Left kidney (tissue), 2 donors: ENCODE data around the gene ABI3BP. TPM values are rescaled to one million over a fixed set of nuclear protein-coding genes. Genes with fewer than 3 reads are reported as not detected.

Experiments used
- DNase-seq: peaks from one replicate; pipeline ENCODE4 v3.0.0-alpha.2; 2013
- polyA plus RNA-seq: library from polyadenylated mRNA; unstranded; fragments of 120-200 nt; gene quantifications from one replicate; pipeline ENCODE4 v1.2.1, GENCODE V29; 2013; ENCODE audit not compliant: insufficient read length

The ABI3BP gene
- polyA plus RNA-seq, 1 donor = 26.8 TPM

DNA sequence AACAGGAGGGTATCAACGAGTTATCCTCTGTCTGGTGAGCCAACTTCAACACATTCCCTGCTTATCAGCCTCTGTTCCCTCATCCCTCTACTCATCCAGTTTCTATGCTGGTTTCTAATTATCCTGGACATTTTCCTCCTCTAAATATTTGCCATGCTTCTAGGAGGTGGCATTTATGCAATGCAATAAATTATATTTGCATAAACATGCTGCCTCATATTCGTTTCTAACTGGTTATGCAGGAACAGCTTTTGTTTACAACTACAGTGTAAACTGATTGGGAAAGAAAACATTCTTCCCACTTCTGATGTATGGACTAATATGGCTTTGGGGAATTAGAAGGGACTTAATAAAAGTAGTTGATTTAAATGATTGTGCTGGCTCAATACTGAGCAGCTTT lies 161.6 kb downstream of the ABI3BP start:
- DNase-seq = no peak

DNA sequence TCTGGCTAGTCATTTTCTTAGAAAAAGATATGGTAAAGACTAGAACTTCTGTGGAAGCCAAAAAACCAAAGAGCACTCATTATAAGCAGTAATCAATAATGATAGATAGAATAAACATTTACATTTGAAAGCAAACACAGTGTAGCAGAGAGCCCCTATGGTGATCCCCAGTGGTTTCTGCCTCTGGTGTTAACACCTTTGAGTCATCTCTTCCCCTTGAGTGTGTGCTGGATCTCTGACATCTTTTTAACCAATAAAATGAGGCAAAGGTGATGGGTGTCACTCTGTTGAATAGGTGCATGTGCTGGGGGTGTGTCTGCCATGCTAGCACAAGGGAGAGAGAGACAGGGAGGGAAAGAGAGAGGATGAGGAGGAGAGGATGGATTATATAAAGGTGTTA lies 162.3 kb downstream of the ABI3BP start:
- DNase-seq = no peak

- DNase-seq = no peak
Observed at GRCh38 chr3:100825574-100825973, 167.6 kb downstream of the ABI3BP start.

DNA sequence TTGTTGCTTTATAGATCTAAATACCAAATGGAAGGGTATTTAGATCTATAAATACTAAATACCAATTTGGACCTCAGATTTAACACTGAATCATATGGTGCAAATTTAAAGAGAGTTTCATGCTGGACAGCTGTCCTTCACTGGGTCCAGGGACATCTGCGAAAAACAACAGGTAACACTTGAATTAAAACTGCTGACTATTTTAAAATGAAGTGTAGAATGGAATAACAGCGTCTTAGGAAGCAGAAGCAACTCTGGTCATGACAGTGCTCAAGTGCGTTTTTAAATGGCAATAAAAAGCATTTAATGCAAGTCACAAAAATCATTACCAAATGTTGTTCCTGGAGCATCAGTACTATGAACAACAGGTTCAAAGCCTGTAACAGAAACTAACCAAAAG lies 177.6 kb downstream of the ABI3BP start:
- no peak for DNase-seq

DNA sequence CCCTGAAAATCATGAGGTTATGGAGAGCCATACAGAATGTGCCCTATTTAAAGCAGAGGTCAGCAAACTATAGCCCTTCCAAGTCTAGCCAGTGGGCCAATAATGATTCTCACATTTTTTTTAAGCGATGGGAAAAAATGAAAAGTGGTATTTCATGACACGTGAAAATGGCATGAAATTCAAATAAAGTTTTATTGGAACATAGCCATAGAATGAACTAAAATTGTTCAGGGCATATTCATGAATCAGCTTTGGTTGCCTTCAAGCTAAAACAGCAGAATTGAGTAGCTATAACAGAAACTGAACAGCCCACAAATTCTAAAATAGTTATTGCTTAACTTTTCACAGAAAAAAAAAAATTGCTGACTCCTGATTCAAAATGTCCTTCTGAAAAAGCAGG lies 179.4 kb downstream of the ABI3BP start:
- no peak for DNase-seq

- DNase-seq = no peak
Observed at GRCh38 chr3:100811779-100812507, 181.3 kb downstream of the ABI3BP start.

GRCh38 chr3:100810671-100811070 lies 182.6 kb downstream of the ABI3BP start:
- DNase-seq = no peak

- DNase-seq = no peak
Observed at GRCh38 chr3:100804631-100805030, 188.6 kb downstream of the ABI3BP start.

DNA sequence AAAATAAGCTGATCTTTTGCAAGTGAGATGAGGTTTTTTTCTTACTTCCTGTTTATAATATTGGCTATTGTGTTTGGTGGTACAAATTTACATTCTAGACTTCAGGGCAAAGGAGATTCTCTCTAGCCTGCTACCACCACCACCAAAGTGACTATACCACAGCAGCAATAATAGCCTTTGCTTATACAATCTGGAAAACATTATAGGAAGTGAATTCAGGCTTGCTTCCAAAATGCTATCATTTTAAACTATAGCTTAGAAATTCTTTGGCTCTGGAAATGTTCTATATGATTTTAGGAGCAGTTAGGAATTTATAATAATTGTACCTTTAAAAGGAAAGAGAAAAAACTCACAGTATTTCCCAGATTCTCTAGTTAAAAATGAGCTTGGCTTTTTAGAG lies 189.5 kb downstream of the ABI3BP start:
- DNase-seq = no peak

GRCh38 chr3:100802126-100802525 lies 191.1 kb downstream of the ABI3BP start:
- DNase-seq = no peak

GRCh38 chr3:100798012-100798411 lies 195.2 kb downstream of the ABI3BP start:
- DNase-seq = no peak

DNA sequence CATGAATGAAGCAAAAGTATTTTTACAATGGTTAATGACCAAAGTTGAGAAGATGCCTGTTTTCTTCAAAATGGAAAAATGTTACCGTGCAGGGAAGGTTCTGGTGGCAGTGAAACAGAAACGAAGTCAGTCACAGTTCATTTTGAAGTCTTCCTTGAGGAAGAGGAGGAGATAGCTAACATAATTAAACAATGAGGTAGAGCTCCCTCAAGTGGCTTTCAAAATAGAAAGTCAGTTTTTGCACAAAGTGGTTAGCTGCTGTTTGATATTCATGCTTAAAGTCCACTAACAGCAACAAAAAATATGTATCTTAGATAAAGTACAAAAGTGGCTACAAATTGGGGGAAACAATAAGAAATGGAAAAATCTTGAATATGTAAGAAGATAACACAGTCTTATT lies 196.7 kb downstream of the ABI3BP start:
- peak; percentile 3 for DNase-seq

DNA sequence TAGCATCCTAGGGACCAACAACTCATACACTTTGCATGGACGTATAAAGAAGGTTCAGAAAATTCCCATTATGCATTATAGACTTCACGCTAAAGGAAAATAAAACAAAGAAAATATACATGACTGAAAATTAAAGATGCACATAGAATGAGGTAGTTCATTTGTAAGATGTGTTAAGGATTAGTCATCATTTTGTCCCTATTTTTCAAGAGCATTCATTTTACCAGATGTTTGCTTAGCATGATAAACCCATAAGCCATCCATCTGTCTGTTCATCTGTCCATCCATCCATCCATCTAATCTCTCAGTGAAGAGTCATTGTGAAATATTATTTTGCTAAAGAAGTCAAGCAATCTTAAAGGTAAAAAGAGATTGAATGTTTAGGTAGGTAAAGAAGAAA lies 203.6 kb downstream of the ABI3BP start:
- no peak for DNase-seq

DNA sequence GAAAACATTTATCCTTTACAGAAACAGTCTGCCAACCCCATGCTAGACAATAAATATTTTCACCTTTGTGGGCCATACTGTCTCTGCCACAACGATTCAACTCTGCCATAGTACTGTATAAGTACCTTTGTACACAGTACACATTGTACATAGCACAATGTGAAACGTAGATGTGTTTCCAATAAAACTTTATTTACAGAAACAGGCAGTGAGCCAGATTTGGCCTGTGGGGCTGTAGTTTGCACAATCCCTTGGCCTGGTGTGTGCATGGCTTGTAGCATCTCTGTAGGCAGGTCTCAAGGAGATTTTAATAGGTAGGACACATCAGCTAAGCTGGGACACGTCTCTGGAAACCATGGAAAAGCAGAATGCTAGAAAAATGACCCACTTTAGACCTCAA lies 209.6 kb downstream of the ABI3BP start:
- no peak for DNase-seq

- peak; percentile 32 for DNase-seq
Observed at GRCh38 chr3:100782906-100783305, 210.3 kb downstream of the ABI3BP start.

GRCh38 chr3:100782348-100782747 lies 210.9 kb downstream of the ABI3BP start:
- DNase-seq = no peak

DNA sequence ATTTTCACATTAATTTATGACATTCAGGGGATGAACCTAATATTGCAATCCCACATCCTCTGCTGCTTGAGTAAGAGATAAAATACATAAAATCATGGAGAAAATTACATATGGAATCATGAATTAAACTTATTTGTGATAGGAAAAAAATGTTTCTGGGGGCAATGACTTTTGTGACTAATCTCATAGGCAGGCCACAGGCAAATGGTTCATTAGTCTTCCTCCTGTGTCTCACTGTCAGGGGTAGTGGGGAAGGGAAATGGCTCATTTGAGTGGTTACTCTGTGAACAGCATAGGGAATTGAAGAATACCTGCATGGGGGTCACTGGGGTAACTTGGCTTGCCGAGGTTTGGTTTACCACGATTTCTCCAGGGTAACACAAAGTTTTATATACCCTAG lies 211.9 kb downstream of the ABI3BP start:
- DNase-seq = no peak

DNA sequence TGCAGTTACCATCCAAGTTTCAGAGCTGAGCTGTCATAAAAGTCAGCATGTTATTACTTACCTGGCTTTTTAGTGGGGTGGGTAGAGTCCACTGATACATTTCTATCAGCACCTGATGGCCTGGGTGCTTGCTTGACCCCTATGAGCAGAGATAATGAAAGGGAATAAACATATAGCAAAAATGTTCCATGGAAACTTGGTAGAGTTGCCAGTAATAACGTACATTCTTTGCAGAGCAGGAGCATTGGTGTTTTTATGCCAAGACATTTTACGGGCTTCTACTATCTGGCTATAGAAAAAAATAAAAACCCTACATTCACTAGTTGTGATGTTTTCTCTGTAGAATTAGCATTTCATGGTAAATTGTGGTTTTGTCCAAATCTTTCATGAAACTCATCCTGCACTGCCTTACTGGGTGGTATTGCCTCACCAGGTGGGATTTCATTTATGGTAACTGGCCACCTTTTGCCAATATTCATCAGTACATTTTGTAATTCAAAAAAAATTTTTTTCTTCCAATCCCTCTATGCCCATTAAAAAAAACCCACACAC lies 213.1 kb downstream of the ABI3BP start:
- no peak for DNase-seq

DNA sequence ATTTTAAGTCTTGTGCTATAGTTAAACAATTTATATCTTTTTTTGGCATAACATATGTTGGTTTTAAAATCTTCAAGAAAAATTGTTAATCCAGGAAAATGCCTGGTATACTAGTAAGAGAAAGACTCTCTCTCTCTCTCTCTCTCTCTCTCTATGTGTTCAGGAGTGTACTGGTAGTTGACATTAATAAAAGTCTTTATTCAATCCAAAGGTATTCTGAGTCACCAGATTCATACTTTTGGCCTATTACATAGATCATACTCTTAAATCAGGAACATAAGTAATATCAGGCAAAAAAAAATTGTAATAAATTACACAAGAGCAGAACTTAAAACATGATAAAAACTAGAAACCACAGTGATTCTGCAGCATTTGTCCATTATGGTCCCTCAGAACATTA lies 213.7 kb downstream of the ABI3BP start:
- no peak for DNase-seq

GRCh38 chr3:100777271-100777670 lies 215.9 kb downstream of the ABI3BP start:
- DNase-seq = no peak

- DNase-seq = no peak
Observed at GRCh38 chr3:100776746-100777145, 216.5 kb downstream of the ABI3BP start.

GRCh38 chr3:100776097-100776729 lies 217.0 kb downstream of the ABI3BP start:
- DNase-seq = no peak

- DNase-seq = no peak
Observed at GRCh38 chr3:100775669-100776068, 217.6 kb downstream of the ABI3BP start.

GRCh38 chr3:100775226-100775625 lies 218.0 kb downstream of the ABI3BP start:
- DNase-seq = no peak
